ENCODE measurements around the gene NINL.

The NINL gene

DNA sequence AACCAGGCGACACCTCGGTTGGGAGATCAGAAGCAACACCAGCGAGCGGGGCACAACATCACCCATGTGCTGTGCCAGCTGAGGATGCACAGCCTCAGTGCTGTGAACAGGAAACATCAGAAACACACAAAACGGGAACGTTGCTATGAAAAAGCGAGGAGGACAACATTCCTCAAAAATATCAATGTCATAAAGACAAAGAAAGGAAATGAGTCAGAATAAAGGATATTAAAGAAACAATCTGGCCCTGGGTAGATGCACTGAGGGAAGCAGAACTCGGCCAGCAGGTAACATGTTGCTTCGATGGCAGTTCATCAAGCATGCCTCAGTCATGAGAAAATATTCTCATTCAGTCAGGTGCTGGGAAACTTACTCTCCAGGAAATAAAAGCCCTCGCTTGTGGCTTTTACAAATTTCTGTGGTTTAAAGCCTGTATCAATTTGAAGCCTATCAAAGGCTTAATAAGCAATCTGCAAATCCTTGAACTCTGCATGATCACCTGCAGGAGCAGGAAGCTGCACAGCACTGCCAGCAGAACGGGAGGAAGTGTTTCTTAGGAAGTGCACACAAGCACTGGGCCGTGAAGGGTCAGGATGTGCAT, 100.3 kb downstream of the NINL start:
- H4K20me1 ChIP-seq (ENCODE audit: insufficient read depth, low read length) = no peaks in the 10 kb centered on the region
- no peaks in the 10 kb centered on the region for H3K27me3 ChIP-seq (ENCODE audit: insufficient read depth, low read length)
- no peak overlapping the region for H3K4me3 ChIP-seq (ENCODE audit: low read depth, low read length, poor library complexity, severe bottlenecking)
- no peak overlapping the region for H3K27ac ChIP-seq (ENCODE audit: low read depth, low read length, poor library complexity, severe bottlenecking)
- no peaks in the 10 kb centered on the region for H3K4me1 ChIP-seq (ENCODE audit: insufficient read depth, low read length, severe bottlenecking)
- no peaks in the 10 kb centered on the region for H3K79me2 ChIP-seq (ENCODE audit: insufficient read depth, low read length)
- no peak overlapping the region for H3K9ac ChIP-seq (ENCODE audit: low read length)
- H3K4me2 ChIP-seq (ENCODE audit: low read length) = no peak overlapping the region
- H3K9me2 ChIP-seq (ENCODE audit: low read depth, low read length) = no peaks in the 10 kb centered on the region
- TF ChIP-seq, protein P1, sequence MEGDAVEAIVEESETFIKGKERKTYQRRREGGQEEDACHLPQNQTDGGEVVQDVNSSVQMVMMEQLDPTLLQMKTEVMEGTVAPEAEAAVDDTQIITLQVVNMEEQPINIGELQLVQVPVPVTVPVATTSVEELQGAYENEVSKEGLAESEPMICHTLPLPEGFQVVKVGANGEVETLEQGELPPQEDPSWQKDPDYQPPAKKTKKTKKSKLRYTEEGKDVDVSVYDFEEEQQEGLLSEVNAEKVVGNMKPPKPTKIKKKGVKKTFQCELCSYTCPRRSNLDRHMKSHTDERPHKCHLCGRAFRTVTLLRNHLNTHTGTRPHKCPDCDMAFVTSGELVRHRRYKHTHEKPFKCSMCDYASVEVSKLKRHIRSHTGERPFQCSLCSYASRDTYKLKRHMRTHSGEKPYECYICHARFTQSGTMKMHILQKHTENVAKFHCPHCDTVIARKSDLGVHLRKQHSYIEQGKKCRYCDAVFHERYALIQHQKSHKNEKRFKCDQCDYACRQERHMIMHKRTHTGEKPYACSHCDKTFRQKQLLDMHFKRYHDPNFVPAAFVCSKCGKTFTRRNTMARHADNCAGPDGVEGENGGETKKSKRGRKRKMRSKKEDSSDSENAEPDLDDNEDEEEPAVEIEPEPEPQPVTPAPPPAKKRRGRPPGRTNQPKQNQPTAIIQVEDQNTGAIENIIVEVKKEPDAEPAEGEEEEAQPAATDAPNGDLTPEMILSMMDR (IDR thresholded peaks at IDR 0.05; ENCODE audit: low read length) = no peak
- TF ChIP-seq EZH2 (IDR thresholded peaks at IDR 0.05; ENCODE audit: borderline replicate concordance, low read length) = no peak
- no peak overlapping the region for H2AFZ ChIP-seq (ENCODE audit: low read length)
- H3K9me3 ChIP-seq (ENCODE audit: low read length) = no peaks in the 10 kb centered on the region
- no peaks in the 10 kb centered on the region for H3K36me3 ChIP-seq (ENCODE audit: insufficient read depth, low read length)
- H3F3A ChIP-seq (ENCODE audit: insufficient read depth, low read length) = no peaks in the 10 kb centered on the region

DNA sequence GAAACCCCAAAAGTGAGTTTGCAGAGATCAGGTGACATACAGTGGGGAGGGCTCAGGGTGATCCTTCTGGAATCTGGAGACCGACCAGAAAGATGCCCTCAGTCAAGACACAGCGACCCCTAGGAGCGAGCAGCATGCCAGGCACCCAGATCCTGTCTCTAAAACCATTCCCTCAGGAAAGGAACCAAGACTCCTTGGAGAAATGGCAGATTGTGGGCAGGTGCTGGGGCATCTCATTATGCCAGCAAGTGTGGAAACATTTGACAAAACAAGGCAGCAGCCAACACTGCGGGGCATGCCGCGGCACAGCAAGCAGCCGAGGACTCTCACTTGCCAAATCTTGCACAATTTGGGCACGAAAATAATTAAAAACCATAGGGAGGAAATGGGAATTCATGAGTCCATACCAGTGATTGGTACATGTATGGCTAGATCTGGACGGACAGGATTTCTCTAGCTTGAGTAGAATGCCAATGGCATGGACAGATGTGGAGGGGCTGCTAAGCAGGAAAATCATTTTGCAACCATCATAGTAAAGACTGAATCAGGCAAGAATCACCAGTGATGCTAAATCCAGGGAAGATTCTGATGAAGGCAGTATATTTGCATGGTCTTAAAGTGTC, 101.0 kb downstream of the NINL start:
- no peaks in the 10 kb centered on the region for H3K9me2 ChIP-seq (ENCODE audit: low read depth, low read length)
- H3K4me2 ChIP-seq (ENCODE audit: low read length) = no peak overlapping the region
- H3K27me3 ChIP-seq (ENCODE audit: insufficient read depth, low read length) = no peaks in the 10 kb centered on the region
- H3K79me2 ChIP-seq (ENCODE audit: insufficient read depth, low read length) = no peaks in the 10 kb centered on the region
- H3K9ac ChIP-seq (ENCODE audit: low read length) = no peak overlapping the region
- H3K36me3 ChIP-seq (ENCODE audit: insufficient read depth, low read length) = no peaks in the 10 kb centered on the region
- no peaks in the 10 kb centered on the region for H3K4me1 ChIP-seq (ENCODE audit: insufficient read depth, low read length, severe bottlenecking)
- H3K4me3 ChIP-seq (ENCODE audit: low read depth, low read length, poor library complexity, severe bottlenecking) = no peak overlapping the region
- no peaks in the 10 kb centered on the region for H3K9me3 ChIP-seq (ENCODE audit: low read length)
- no peak for TF ChIP-seq EZH2 (IDR thresholded peaks at IDR 0.05; ENCODE audit: borderline replicate concordance, low read length)
- TF ChIP-seq, protein P1 (IDR thresholded peaks at IDR 0.05; ENCODE audit: low read length) = peak; percentile 32; the same call in 1 of the 2 replicates
- H4K20me1 ChIP-seq (ENCODE audit: insufficient read depth, low read length) = no peaks in the 10 kb centered on the region
- H3F3A ChIP-seq (ENCODE audit: insufficient read depth, low read length) = no peaks in the 10 kb centered on the region
- H3K27ac ChIP-seq (ENCODE audit: low read depth, low read length, poor library complexity, severe bottlenecking) = no peak overlapping the region
- no peak overlapping the region for H2AFZ ChIP-seq (ENCODE audit: low read length)

DNA sequence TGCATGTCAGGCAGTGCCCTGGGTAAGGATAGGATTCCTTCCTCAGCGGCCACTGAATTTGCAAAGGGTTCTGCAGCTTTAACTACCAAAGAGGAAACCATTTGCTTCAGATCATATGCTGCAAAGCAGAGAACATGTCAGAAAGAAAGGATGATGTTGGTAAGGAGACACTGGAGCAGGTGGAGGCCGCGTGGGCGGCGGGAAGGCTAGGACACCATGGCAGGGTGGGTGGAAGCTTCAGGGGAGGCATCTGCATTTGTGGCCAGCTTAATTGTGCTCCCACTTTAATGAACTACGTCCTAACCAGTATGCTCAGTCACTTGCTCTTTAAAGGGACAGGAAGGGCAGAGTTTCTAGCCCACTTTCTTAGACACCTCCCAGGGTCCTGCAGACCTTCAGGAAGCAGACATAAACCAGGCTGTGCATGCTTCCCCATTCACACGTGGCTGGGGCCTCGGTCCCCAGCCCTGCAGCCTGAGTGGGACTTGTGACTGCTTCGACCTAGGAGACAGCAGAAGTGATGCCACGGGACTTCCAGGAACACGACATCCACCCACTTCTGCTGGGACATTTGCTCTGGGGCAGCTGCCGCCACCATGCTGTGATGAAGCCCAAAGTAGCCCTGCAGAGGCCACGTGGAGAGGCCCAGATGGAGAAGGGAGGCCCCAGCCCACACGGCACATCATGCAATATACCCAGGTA, 101.7 kb downstream of the NINL start:
- H3K36me3 ChIP-seq (ENCODE audit: insufficient read depth, low read length) = no peaks in the 10 kb centered on the region

More for the DNA sequence above, 101.7 kb downstream of the NINL start:
- H3K4me1 ChIP-seq (ENCODE audit: insufficient read depth, low read length, severe bottlenecking) = no peaks in the 10 kb centered on the region
- TF ChIP-seq, protein P1 (IDR thresholded peaks at IDR 0.05; ENCODE audit: low read length) = no peak
- no peaks in the 10 kb centered on the region for H3K79me2 ChIP-seq (ENCODE audit: insufficient read depth, low read length)
- H3K27ac ChIP-seq (ENCODE audit: low read depth, low read length, poor library complexity, severe bottlenecking) = no peak overlapping the region
- no peaks in the 10 kb centered on the region for H4K20me1 ChIP-seq (ENCODE audit: insufficient read depth, low read length)
- H3K27me3 ChIP-seq (ENCODE audit: insufficient read depth, low read length) = no peaks in the 10 kb centered on the region
- H2AFZ ChIP-seq (ENCODE audit: low read length) = no peak overlapping the region
- no peaks in the 10 kb centered on the region for H3K9me2 ChIP-seq (ENCODE audit: low read depth, low read length)
- no peaks in the 10 kb centered on the region for H3K9me3 ChIP-seq (ENCODE audit: low read length)
- no peak overlapping the region for H3K4me3 ChIP-seq (ENCODE audit: low read depth, low read length, poor library complexity, severe bottlenecking)
- no peak overlapping the region for H3K4me2 ChIP-seq (ENCODE audit: low read length)
- H3F3A ChIP-seq (ENCODE audit: insufficient read depth, low read length) = no peaks in the 10 kb centered on the region
- H3K9ac ChIP-seq (ENCODE audit: low read length) = no peak overlapping the region

Measured in OCI-LY1 (cell line).